Kidney epithelial cell (primary cell): ENCODE data around the gene ZYG11A. TPM values are rescaled to one million over a fixed set of nuclear protein-coding genes. Genes with fewer than 3 reads are reported as not detected.

Experiments
- DNase-seq: peaks from one replicate; pipeline ENCODE4 v3.0.0-alpha.2; 2010; ENCODE audit warnings: low read depth
- H3K27me3 ChIP-seq: 2 replicates; pipeline ENCODE4 v1.6.0; 2011; ENCODE audit warnings: low read length; ENCODE audit not compliant: control insufficient read depth, insufficient read depth
- H3K36me3 ChIP-seq: 2 replicates; pipeline ENCODE4 v1.5.1; 2011; ENCODE audit warnings: low read length; ENCODE audit not compliant: control insufficient read depth, insufficient read depth
- H3K4me3 ChIP-seq: 2 replicates; pipeline ENCODE4 v1.5.1; 2011; ENCODE audit warnings: low read depth, mild to moderate bottlenecking, control low read depth, low read length
- total RNA-seq: library from RNA; depleted of rRNA; stranded (reverse); fragments of >200 nt; gene quantifications from 2 replicates; pipeline ENCODE4 v1.2.3, GENCODE V29; 2015
- TF ChIP-seq, protein P1 (sequence below): IDR thresholded peaks from 2 replicates; pipeline ENCODE4 v1.5.1; 2011; ENCODE audit warnings: mild to moderate bottlenecking, moderate library complexity, low read length, control low read depth, inconsistent platforms; ENCODE audit not compliant: insufficient read depth, poor library complexity, severe bottlenecking

ZYG11A gene
- total RNA-seq, 1 donor from 2014 or later: 0.50 TPM

DNA sequence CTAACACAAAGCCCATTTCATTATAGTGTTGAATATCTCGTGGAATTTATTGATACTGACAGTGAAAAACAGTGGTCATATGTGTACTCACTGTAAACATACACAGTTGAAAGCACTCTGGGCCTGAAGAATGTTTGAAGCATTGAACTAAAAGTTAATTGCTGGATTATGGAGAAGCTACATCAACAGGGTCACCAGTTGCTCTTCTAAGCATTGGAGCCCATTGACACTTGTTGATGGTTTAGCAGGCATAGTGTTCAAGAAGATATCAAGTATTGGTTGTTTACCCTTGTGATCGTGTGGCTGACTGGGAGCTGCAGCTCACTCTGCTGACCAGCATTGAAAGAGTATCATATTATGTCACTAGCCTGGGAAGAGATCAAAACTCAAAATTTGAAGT is 10.3 kb downstream of the ZYG11A start:
- Histone ChIP-seq H3K27me3 (no peaks in the 10 kb centered on the region), H3K36me3 (no peaks in the 10 kb centered on the region), H3K4me3 (no peak overlapping the region)
- TF ChIP-seq, protein P1, sequence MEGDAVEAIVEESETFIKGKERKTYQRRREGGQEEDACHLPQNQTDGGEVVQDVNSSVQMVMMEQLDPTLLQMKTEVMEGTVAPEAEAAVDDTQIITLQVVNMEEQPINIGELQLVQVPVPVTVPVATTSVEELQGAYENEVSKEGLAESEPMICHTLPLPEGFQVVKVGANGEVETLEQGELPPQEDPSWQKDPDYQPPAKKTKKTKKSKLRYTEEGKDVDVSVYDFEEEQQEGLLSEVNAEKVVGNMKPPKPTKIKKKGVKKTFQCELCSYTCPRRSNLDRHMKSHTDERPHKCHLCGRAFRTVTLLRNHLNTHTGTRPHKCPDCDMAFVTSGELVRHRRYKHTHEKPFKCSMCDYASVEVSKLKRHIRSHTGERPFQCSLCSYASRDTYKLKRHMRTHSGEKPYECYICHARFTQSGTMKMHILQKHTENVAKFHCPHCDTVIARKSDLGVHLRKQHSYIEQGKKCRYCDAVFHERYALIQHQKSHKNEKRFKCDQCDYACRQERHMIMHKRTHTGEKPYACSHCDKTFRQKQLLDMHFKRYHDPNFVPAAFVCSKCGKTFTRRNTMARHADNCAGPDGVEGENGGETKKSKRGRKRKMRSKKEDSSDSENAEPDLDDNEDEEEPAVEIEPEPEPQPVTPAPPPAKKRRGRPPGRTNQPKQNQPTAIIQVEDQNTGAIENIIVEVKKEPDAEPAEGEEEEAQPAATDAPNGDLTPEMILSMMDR: no peak
- DNase-seq: no peak

DNA sequence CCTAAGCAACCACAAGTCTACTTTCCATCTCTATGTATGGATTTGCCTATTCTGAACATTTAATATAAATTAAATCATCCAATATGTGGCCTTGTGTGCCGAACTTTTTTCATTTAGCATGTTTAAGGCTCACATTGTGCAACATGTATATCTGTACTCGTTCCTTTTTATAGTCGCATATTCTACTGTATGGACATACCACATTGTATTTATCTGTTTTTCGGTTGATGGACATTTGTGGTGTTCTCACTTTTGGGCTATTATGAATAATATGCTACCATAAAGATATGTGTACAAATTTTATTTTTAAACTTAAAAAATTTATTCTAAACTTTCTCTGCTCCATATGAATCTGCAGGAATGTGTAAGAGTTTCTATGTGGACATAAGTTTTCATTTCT is 13.0 kb downstream of the ZYG11A start:
- TF ChIP-seq, protein P1: no peak
- Histone ChIP-seq H3K4me3 (no peak overlapping the region), H3K36me3 (no peaks in the 10 kb centered on the region), H3K27me3 (no peaks in the 10 kb centered on the region)
- no peak for DNase-seq

GRCh38 chr1:52856026-52856425 is 13.5 kb downstream of the ZYG11A start:
- TF ChIP-seq, protein P1: no peak
- no peaks in the 10 kb centered on the region for H3K27me3 ChIP-seq
- H3K36me3 ChIP-seq: no peaks in the 10 kb centered on the region
- no peak overlapping the region for H3K4me3 ChIP-seq
- no peak for DNase-seq

GRCh38 chr1:52857443-52857842 is 14.9 kb downstream of the ZYG11A start:
- no peaks in the 10 kb centered on the region for H3K27me3 ChIP-seq
- H3K4me3 ChIP-seq: no peak overlapping the region
- no peaks in the 10 kb centered on the region for H3K36me3 ChIP-seq
- no peak for DNase-seq
- TF ChIP-seq, protein P1: no peak

DNA sequence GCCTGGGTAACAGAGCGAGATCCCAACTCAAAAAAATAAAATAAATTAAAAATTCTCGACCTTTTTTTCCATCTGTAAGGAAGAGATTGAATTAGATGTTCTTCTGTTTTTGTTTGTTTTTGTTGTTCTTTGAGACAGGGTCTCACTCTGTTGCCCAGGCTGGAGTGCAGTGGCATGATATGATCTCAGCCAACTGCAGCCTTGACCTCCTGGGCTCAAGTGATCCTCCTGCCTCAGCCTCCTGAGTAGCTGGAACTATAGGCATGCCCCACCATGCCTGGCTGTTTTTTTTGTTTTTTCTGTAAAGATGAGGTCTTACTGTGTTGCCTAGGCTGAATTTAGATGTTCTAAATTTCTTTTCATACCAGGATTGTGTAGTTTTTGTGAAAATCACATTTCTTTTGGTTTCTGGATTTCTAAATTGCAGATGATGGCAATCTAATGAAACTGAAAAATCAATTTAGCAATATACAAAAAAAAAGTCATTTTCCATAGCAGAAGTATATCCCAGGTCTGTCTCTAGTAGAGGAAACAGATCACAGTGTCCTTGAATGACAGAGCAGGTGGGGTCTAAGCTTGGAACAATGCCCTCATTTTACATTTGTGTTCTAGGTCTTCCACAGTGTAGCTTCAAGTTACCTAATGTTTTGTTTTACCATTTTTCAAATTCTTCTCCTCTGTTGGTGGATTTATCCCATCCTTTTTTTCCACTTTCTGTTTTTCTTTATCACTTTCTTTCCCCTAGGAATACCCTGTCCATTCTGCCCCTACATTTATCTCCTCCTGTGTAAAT is 20.3 kb downstream of the ZYG11A start:
- TF ChIP-seq, protein P1: no peak
- Histone ChIP-seq H3K36me3 (no peaks in the 10 kb centered on the region), H3K27me3 (no peaks in the 10 kb centered on the region), H3K4me3 (no peak overlapping the region)
- no peak for DNase-seq
